SK-N-SH (cell line): Measurements from ENCODE around the gene HSF2. TPM values are rescaled to one million over a fixed set of nuclear protein-coding genes. Genes with fewer than 3 reads are reported as not detected.

Experiments
- CTCF ChIA-PET: fragments of 300-600, 350-600 bp; formaldehyde crosslinking; extraction: SDS; loops from one replicate; lab custom pipeline; 2021; lab: Yijun Ruan, JAX
- POLR2A ChIA-PET: fragments of 350-600 bp; sonication (Branson Sonifier 250); formaldehyde crosslinking; extraction: SDS; loops from one replicate; lab custom pipeline; 2020; ENCODE audit warnings: antibody characterized with exemption, inconsistent platforms; lab: Yijun Ruan, JAX
- DNase-seq: peaks from one replicate; pipeline ENCODE4 v3.0.0; 2012
- H2AFZ ChIP-seq: fragments of 200-600 bp; sonication (generic); 2 replicates; pipeline ENCODE4 v1.8.1; 2016; ENCODE audit warnings: antibody characterized with exemption, mild to moderate bottlenecking, low read depth
- H3F3A ChIP-seq: fragments of 200-600 bp; sonication (generic); replicated peaks from 2 replicates; pipeline ENCODE3; 2016; ENCODE audit warnings: antibody characterized with exemption, mild to moderate bottlenecking; ENCODE audit not compliant: insufficient read depth
- H3K27ac ChIP-seq, 2 experiments: fragments of 200-500 bp in 1 of 2; fragments of 200-600 bp in 1 of 2; sonication (Bioruptor generic) in 1 of 2; sonication (generic), shearing (Covaris generic) in 1 of 2; 2 replicates each; pipeline versions ENCODE4 v1.5.1 to v1.6.1; 2014 to 2016; ENCODE audit warnings: low read depth in 2 of 2, inconsistent platforms in 1 of 2, low read length in 1 of 2, mild to moderate bottlenecking in 1 of 2, mixed read lengths in 1 of 2
- H3K27me3 ChIP-seq: fragments of 200-600 bp; sonication (generic), shearing (Covaris generic); 2 replicates; pipeline ENCODE4 v1.6.1; 2016; ENCODE audit warnings: mixed run types; ENCODE audit not compliant: insufficient read depth
- H3K36me3 ChIP-seq, 2 experiments: fragments of 200-500 bp in 1 of 2; fragments of 200-600 bp in 1 of 2; sonication (Bioruptor generic) in 1 of 2; sonication (generic) in 1 of 2; replicated peaks in 1 of 2; 2 replicates each; pipeline versions ENCODE3 to v1.5.1; 2014 to 2016; ENCODE audit warnings: low read length in 1 of 2, mild to moderate bottlenecking in 1 of 2; ENCODE audit not compliant: insufficient read depth in 2 of 2, control insufficient read depth in 1 of 2
- H3K4me1 ChIP-seq, 2 experiments: fragments of 200-500 bp in 1 of 2; fragments of 200-600 bp in 1 of 2; sonication (Bioruptor generic) in 1 of 2; sonication (generic), shearing (Covaris generic) in 1 of 2; 2 replicates each; pipeline versions ENCODE4 v1.5.1 to v1.6.1; 2014 to 2016; ENCODE audit warnings: low read depth in 1 of 2, low read length in 1 of 2, mixed run types in 1 of 2; ENCODE audit not compliant: insufficient read depth in 2 of 2, control insufficient read depth in 1 of 2
- H3K4me2 ChIP-seq: fragments of 200-600 bp; sonication (generic), shearing (Covaris generic); 2 replicates; pipeline ENCODE4 v1.6.1; 2017; ENCODE audit warnings: mixed run types
- H3K4me3 ChIP-seq, 2 experiments: fragments of 200-500 bp in 1 of 2; fragments of 200-600 bp in 1 of 2; sonication (Bioruptor generic) in 1 of 2; sonication (generic), shearing (Covaris generic) in 1 of 2; 2 replicates each; pipeline versions ENCODE4 v1.5.1 to v1.8.1; 2014 to 2016; ENCODE audit warnings: low read depth in 2 of 2, inconsistent platforms in 1 of 2, low read length in 1 of 2, mild to moderate bottlenecking in 1 of 2, mixed read lengths in 1 of 2, moderate library complexity in 1 of 2
- H3K79me2 ChIP-seq: fragments of 200-600 bp; sonication (generic); 2 replicates; pipeline ENCODE4 v1.8.1; 2017; ENCODE audit warnings: mild to moderate bottlenecking; ENCODE audit not compliant: insufficient read depth
- H3K9ac ChIP-seq: fragments of 200-600 bp; sonication (generic); 2 replicates; pipeline ENCODE4 v1.6.1; 2017; ENCODE audit warnings: mixed run types
- H3K9me2 ChIP-seq: fragments of 200-600 bp; sonication (generic); 2 replicates; pipeline ENCODE4 v1.6.1; 2017; ENCODE audit warnings: mixed run types
- H3K9me3 ChIP-seq: fragments of 200-600 bp; sonication (generic); 2 replicates; pipeline ENCODE4 v1.6.1; 2017; ENCODE audit warnings: mixed run types, mild to moderate bottlenecking, moderate library complexity
- H4K20me1 ChIP-seq: fragments of 200-600 bp; sonication (generic); 2 replicates; pipeline ENCODE4 v1.6.1; 2017; ENCODE audit warnings: mild to moderate bottlenecking, mixed run types; ENCODE audit not compliant: insufficient read depth
- FOXJ3 ChIP-seq: sonication (generic); formaldehyde crosslinking; IDR thresholded peaks from 2 replicates; pipeline ENCODE4 v1.5.1; 2020; ENCODE audit warnings: mild to moderate bottlenecking, missing genetic modification reagents
- FOXM1 ChIP-seq: IDR thresholded peaks from 2 replicates; pipeline ENCODE4 v1.4.0; 2012; ENCODE audit warnings: low read depth, mild to moderate bottlenecking
- MXI1 ChIP-seq: IDR thresholded peaks from 2 replicates; pipeline ENCODE4 v1.6.1; 2012; ENCODE audit warnings: mild to moderate bottlenecking, low read depth, low read length, improper control_type of control experiment
- NRF1 ChIP-seq: IDR thresholded peaks from 2 replicates; pipeline ENCODE4 v1.6.1; 2012; ENCODE audit warnings: low read depth, mild to moderate bottlenecking, low read length
- RAD21 ChIP-seq: IDR thresholded peaks from 2 replicates; pipeline ENCODE4 v1.6.1; 2012; ENCODE audit warnings: mild to moderate bottlenecking, low read length
- REST ChIP-seq: IDR thresholded peaks from 2 replicates; pipeline ENCODE4 v1.6.1; 2012; ENCODE audit warnings: mild to moderate bottlenecking, low read depth, low read length, moderate library complexity
- SMC3 ChIP-seq: IDR thresholded peaks from 2 replicates; pipeline ENCODE4 v1.6.1; 2012; ENCODE audit warnings: low read depth, low read length, improper control_type of control experiment
- WGBS: methylation state at CpG from one replicate; pipeline ENCODE4 v1.1.6; 2017; ENCODE audit warnings: low lambda C conversion rate; 5-methylcytosine and 5-hydroxymethylcytosine counted together
- polyA plus RNA-seq, 3 experiments: library from polyadenylated mRNA; depleted of rRNA; stranded (reverse); fragments of >200 nt; gene quantifications; 2 replicates each; pipeline ENCODE4 v1.2.3, GENCODE V29; 2012
- TF ChIP-seq, protein P1 (sequence below): fragments of 200-600 bp; sonication (generic); IDR thresholded peaks from 2 replicates; pipeline ENCODE4 v1.6.1; 2017; ENCODE audit warnings: antibody characterized with exemption, mild to moderate bottlenecking, moderate library complexity

HSF2 gene
- polyA plus RNA-seq, 1 of the 3 experiments (the other 2 are of a cell fraction) = 22.2 TPM

DNA sequence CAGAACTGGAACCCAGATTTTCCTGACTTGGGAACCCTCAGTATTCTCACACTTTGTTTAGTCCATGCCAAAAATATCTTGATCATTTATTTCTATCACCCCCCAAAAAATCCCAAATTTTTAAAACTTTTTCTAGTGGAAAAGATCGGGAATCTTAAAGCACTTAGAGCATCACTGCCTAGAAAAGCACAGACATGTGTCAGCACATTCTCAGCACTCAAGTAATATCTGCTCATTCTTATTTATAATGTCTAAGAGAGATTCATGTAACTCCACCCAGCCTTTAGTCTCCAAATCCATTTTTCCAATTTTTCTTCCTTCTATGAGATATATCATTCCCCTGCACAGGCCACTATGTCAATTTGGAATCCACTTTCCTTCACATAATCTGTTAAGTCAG lies 29.9 kb upstream of the HSF2 start:
- WGBS = 26% methylated on average over 1 of the region's 1 CpG
- peaks cover 5% of the 10 kb centered on the region; the same call in 1 of the 2 replicates for H3K27me3 ChIP-seq
- ChIA-PET POLR2A (no interaction called here), CTCF (interaction anchor here (1.0 to 1.1 kb wide), 3 partner anchors 12 to 939 kb away, joined by 3 to 4 read pairs (median 3); no protein-coding TSS in a partner anchor)
- no peaks in the 10 kb centered on the region for H3K79me2 ChIP-seq
- DNase-seq = no peak
- no peaks in the 10 kb centered on the region for H3K36me3 ChIP-seq
- H3K4me2 ChIP-seq = no peak overlapping the region
- H4K20me1 ChIP-seq = no peaks in the 10 kb centered on the region
- no peak overlapping the region for H3K27ac ChIP-seq
- no peak overlapping the region for H3K9ac ChIP-seq
- no peak overlapping the region for H3K4me3 ChIP-seq
- H3F3A ChIP-seq = no peaks in the 10 kb centered on the region
- no peaks in the 10 kb centered on the region for H3K4me1 ChIP-seq
- H3K9me2 ChIP-seq = no peaks in the 10 kb centered on the region
- no peak overlapping the region for H2AFZ ChIP-seq
- no peaks in the 10 kb centered on the region for H3K9me3 ChIP-seq
- TF ChIP-seq FOXM1 (no peak), MXI1 (no peak), NRF1 (no peak), REST (no peak), FOXJ3 (CRISPR knock-in tag) (no peak)
- TF ChIP-seq, all 33 proteins: peak for 0

- 1% methylated on average over 2 of the region's 2 CpGs for WGBS
These were observed 26.8 kb upstream of the HSF2 start for GRCh38 chr6:122372647-122373046.

More at GRCh38 chr6:122372647-122373046, 26.8 kb upstream of the HSF2 start:
- Histone ChIP-seq H3F3A (no peaks in the 10 kb centered on the region), H4K20me1 (no peaks in the 10 kb centered on the region), H3K27me3 (peaks cover 5% of the 10 kb centered on the region; the same call in 1 of the 2 replicates)
- CTCF ChIA-PET = interaction anchor here (0.6 to 0.9 kb wide), 6 partner anchors 9 to 1315 kb away, joined by 3 to 5 read pairs (median 3); no protein-coding TSS in a partner anchor
- TF ChIP-seq SMC3 (peak; percentile 34; the same call in 1 of the 2 replicates), RAD21 (peak; percentile 74), MXI1 (no peak)
- TF ChIP-seq, protein P1, sequence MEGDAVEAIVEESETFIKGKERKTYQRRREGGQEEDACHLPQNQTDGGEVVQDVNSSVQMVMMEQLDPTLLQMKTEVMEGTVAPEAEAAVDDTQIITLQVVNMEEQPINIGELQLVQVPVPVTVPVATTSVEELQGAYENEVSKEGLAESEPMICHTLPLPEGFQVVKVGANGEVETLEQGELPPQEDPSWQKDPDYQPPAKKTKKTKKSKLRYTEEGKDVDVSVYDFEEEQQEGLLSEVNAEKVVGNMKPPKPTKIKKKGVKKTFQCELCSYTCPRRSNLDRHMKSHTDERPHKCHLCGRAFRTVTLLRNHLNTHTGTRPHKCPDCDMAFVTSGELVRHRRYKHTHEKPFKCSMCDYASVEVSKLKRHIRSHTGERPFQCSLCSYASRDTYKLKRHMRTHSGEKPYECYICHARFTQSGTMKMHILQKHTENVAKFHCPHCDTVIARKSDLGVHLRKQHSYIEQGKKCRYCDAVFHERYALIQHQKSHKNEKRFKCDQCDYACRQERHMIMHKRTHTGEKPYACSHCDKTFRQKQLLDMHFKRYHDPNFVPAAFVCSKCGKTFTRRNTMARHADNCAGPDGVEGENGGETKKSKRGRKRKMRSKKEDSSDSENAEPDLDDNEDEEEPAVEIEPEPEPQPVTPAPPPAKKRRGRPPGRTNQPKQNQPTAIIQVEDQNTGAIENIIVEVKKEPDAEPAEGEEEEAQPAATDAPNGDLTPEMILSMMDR = peak; percentile 55
- TF ChIP-seq, all 33 proteins: peak for 3
- POLR2A ChIA-PET = no interaction called here
- Histone ChIP-seq H3K27ac (no peak overlapping the region), H3K4me1 (no peaks in the 10 kb centered on the region), H3K9me3 (no peaks in the 10 kb centered on the region), H3K4me2 (no peak overlapping the region), H3K79me2 (no peaks in the 10 kb centered on the region), H3K9ac (no peak overlapping the region), H3K36me3 (no peaks in the 10 kb centered on the region), H3K4me3 (no peak overlapping the region), H2AFZ (no peak overlapping the region), H3K9me2 (no peaks in the 10 kb centered on the region)
- no peak for DNase-seq
